Measurements from ENCODE around the gene PTMS.

DNA sequence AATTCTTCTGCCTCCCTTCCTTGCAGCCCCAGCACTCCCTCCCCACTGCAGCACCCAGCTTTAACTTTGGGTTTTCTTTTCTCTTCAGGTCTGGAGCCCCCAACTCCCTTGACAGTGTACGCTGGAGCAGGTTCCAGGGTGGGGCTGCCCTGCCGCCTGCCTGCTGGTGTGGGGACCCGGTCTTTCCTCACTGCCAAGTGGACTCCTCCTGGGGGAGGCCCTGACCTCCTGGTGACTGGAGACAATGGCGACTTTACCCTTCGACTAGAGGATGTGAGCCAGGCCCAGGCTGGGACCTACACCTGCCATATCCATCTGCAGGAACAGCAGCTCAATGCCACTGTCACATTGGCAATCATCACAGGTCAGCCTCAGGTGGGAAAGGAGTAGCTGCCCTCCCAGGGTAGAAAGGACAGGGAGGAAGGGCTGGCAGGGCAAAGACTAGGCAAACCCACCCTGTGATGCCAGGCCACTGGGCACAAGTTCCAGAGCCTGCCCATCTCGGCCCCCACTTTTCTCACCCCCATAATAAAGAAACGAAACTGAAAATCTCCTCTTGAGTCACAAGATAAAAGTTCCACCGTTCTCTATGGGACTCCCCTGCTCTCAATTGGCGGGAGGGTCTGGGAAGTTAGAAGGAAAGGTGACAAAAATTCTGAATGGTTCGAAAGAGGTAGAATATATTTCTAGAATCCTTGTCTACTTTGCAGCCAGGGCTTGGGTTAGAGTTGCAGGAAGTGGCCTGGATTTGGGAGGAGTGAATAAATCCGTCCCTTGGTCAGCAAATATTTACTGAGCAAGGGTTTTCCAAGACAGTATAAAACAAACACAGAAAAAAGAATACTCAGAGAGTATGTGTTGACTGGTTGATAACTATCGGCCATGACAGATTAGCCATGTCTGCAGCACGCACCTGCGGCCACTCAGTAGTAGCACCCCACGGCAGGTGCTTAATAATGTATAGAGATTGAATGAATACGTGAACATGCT lies 9.3 kb downstream of the PTMS start:
- no peak for TF ChIP-seq CTCF (IDR thresholded peaks at IDR 0.05; ENCODE audit: extremely low read depth in 1 of 2, insufficient read depth in 1 of 2, low read depth in 1 of 2, low read length in 2 of 2)
- TF ChIP-seq POLR2A (IDR thresholded peaks at IDR 0.05; ENCODE audit: low read depth, low read length) = no peak
- TF ChIP-seq, protein P1, sequence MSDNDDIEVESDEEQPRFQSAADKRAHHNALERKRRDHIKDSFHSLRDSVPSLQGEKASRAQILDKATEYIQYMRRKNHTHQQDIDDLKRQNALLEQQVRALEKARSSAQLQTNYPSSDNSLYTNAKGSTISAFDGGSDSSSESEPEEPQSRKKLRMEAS (IDR thresholded peaks at IDR 0.05; ENCODE audit: insufficient read depth, insufficient read length) = no peak
- no peak for TF ChIP-seq MYC (IDR thresholded peaks at IDR 0.05; ENCODE audit: low read depth, low read length)
- no peak for TF ChIP-seq EZH2 (IDR thresholded peaks at IDR 0.05; ENCODE audit: borderline replicate concordance, low read depth, low read length, severe bottlenecking)
- TF ChIP-seq POLR2AphosphoS5 (IDR thresholded peaks at IDR 0.05; ENCODE audit: insufficient read depth, low read depth, low read length) = no peak
- no peak for TF ChIP-seq JUN (IDR thresholded peaks at IDR 0.05; ENCODE audit: borderline replicate concordance, insufficient read depth, insufficient read length, low read depth)
